Measurements from ENCODE around the gene NHLRC3. TPM values are rescaled to one million over a fixed set of nuclear protein-coding genes. Genes with fewer than 3 reads are reported as not detected.
"Not testable (repeated sequence)": the region's sequence is repeated elsewhere in the genome, so short reads cannot be mapped to it uniquely, and the experiment has no call there.

NHLRC3 gene
- total RNA-seq, 2 experiments from 2014 or later = 9.0 to 12.3 TPM

DNA sequence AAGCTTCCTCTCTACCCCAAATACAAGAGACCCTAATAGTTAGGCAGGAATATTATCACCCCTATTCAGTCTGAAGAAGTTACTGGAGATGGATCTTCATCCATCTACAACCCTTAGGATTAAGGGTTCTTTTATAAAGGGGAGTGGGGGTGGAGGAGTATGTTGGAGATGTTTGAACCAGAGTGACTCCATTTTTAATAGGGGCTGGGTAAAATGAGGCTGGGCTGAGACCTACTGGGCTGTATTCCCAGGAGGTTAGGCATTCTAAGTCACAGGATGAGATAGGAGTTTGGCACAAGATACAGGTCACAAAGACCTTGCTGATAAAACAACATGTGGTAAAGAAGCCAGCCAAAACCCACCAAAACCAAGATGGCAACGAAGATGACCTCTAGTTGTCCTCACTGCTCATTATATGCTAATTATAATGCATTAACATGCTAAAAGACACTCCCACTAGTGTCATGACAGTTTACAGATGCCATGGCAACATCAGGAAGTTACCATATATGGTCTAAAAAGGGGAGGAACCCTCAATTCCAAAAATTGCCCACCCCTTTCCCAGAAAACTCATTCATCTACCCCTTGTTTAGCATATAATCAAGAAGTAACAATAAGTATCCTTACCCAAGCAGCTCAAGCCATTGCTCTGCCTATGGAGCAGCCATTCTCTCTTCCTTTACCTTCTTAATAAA lies 48.1 kb downstream of the NHLRC3 start:
- H3K4me3 Mint-ChIP-seq; intact Hi-C loops (cut with DNase I, micrococcal nuclease); H3K4me1 Mint-ChIP-seq; H3K27ac Mint-ChIP-seq; POLR2A ChIA-PET; DNase-seq; CTCF ChIA-PET; H3K9me3 Mint-ChIP-seq (ENCODE audit: low read depth); ATAC-seq; H3K36me3 Mint-ChIP-seq (ENCODE audit: low read depth): not testable (repeated sequence)
- H3K27me3 Mint-ChIP-seq = peaks cover 17% of the 10 kb centered on the region

DNA sequence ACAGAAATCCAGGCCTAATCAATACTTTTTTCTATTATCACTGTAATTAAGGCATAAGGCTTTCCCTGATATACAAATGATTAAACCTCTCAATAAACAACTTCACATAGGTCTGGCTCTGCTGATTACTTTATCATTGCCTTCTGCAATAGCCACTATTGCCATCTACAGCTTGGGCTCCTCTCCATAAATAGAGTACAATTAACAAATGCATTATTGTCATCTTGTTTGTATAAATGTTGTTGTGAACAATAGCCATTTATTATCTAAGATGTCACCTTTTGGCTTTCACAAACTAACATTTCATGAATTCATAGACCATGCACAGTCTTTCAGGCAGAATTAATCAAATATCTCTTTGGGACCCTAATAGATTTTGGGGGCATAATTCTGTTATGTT lies 53.3 kb downstream of the NHLRC3 start:
- DNase-seq = no peak

GRCh38 chr13:39095500-39095899 lies 57.2 kb downstream of the NHLRC3 start:
- H3K36me3 Mint-ChIP-seq (ENCODE audit: low read depth) = no peaks in the 10 kb centered on the region
- ATAC-seq = peak; percentile 85
- H3K4me1 Mint-ChIP-seq = peaks cover 31% of the 10 kb centered on the region
- DNase-seq = no peak
- H3K27me3 Mint-ChIP-seq = no peaks in the 10 kb centered on the region
- H3K27ac Mint-ChIP-seq = peak overlapping the region; percentile 75
- intact Hi-C loops (cut with DNase I, micrococcal nuclease) = loop anchor here (1.0 to 5.0 kb wide), 4 partner anchors 53 to 102 kb away; partner anchors contain the start of genes NHLRC3 (in 2 of the 2) and PROSER1 (in 2 of the 2)
- peak overlapping the region; percentile 15 for H3K4me3 Mint-ChIP-seq
- POLR2A ChIA-PET = interaction anchor here (1.1 kb wide), 1 partner anchor 57 kb away, joined by 7 read pairs; the partner anchor contains the start of genes NHLRC3 and PROSER1
- CTCF ChIA-PET = no interaction called here
- no peaks in the 10 kb centered on the region for H3K9me3 Mint-ChIP-seq (ENCODE audit: low read depth)

More for the DNA sequence above, 53.3 kb downstream of the NHLRC3 start:
- ATAC-seq = no peak
- ChIA-PET CTCF (no interaction called here), POLR2A (no interaction called here)
- Mint-ChIP-seq H3K36me3 (ENCODE audit: low read depth) (no peaks in the 10 kb centered on the region), H3K27me3 (peaks cover 6% of the 10 kb centered on the region), H3K27ac (no peak overlapping the region), H3K4me3 (no peak overlapping the region), H3K9me3 (ENCODE audit: low read depth) (no peaks in the 10 kb centered on the region), H3K4me1 (peaks cover 28% of the 10 kb centered on the region)
- intact Hi-C loops (cut with DNase I, micrococcal nuclease) = no loop called here

DNA sequence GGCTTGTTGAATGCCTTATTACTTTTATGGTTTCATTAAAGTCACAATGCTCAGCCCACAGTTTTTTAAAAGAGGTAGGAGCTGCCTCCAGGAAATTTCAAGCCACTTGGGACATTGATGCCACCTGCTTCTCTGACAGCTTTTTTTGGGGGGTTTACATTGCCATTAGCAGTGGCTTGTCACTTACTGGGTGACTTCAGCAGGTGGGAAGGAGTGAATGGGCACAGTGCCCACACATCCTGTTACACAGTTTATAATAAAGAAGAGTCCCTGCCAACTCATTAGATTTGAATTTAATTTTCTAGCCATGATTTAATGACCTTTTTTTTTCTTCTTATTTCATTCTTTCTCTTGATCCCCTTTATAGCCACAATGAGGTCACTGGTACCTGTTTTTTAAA lies 61.0 kb downstream of the NHLRC3 start:
- Mint-ChIP-seq H3K36me3 (ENCODE audit: low read depth) (no peaks in the 10 kb centered on the region), H3K27ac (no peak overlapping the region), H3K4me1 (peaks cover 24% of the 10 kb centered on the region), H3K4me3 (no peak overlapping the region), H3K27me3 (no peaks in the 10 kb centered on the region), H3K9me3 (ENCODE audit: low read depth) (no peaks in the 10 kb centered on the region)
- intact Hi-C loops (cut with DNase I, micrococcal nuclease) = loop anchor here in 1 of 2 experiments (5.0 kb wide), 1 partner anchor 62 kb away; the partner anchor contains the start of genes NHLRC3 and PROSER1
- CTCF ChIA-PET = interaction anchor here (0.7 kb wide), 1 partner anchor 1977 kb away, joined by 3 read pairs; no protein-coding TSS in a partner anchor
- ATAC-seq (no peak), DNase-seq (no peak)
- POLR2A ChIA-PET = no interaction called here

Other genes starting within 250 kb of the NHLRC3 start
- not detected for gene STOML3, start 47.6 kb upstream of the NHLRC3 start, total RNA-seq
- gene PROSER1, start 367 bp upstream of the NHLRC3 start, total RNA-seq = 10 to 100 TPM; 64.8 to 75.4 TPM

Data from activated CD4-positive, alpha-beta T cell treated with anti-CD3 and anti-CD28 coated beads for 36 hours (primary cell).